ENCODE measurements around the gene TAMALIN.

The TAMALIN gene

DNA sequence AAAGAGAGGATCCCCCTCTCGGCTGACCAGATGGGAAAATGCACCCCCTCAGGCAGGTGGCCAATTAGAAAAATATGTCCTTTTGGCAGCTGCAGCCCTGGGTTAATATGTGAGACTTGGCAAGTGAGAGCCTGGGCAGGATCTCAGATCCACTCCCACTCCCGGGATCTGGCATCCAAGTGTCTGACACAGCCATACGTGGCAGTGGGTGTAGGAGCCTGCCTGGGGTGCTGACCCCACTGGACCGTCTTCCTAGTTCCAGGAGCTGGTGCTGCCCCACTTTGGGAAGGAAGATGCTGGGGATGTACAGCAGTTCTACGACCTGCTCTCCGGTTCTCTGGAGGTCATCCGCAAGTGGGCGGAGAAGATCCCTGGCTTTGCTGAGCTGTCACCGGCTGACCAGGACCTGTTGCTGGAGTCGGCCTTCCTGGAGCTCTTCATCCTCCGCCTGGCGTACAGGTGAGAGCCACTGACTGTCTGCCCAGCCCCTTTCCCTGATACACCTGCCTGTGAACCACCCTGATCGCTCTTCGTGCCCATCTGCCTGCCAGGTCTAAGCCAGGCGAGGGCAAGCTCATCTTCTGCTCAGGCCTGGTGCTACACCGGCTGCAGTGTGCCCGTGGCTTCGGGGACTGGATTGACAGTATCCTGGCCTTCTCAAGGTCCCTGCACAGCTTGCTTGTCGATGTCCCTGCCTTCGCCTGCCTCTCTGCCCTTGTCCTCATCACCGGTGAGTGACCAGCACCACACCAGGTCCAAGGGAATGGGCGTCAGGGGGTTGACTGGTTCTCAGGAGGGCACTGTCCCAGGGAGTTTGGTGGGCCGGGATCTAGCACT, 50.3 kb downstream of the TAMALIN start:
- DNase-seq: no peak

DNA sequence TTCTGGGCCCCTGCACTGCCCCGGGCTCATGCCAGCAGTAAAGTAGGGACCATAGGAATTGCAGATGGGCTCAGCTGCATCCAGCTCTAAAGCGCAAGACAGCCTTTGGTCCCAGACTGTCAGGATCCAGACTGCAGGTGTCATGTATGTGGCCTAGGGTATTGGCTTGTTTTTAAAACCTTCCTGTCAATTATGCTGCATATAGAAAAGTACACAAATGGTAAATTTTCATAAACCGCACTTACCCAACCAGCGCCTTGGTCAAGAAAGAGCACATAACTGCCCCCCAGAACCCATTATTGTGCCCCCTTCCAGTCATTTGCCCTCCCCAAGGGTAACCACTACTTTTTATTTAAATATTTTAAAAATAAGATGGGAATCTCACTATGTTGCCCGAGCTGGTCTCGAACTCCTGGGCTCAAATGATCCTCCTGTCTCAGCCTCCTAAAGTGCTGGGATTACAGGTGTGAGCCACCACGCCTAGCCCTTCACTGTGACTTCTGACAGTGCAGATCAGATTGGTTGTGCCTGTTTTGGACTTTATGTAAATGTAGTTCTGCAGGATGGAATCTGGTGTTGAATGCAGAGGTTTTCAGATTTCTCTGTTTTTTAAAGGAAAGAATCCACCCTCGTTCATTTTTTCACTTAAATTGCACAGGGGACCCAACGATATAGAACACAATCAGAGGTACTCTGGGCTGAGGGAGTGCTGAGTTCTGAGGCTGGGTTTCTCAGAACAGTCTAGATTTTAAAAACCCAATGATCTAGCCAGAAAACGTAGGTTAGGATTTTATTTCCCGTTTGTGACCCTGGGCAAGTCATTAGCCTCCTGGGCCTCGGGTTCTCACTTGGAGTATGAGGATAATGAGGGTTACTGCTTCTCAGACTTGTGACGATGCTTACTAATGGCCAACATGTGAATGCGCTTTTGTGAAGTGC, 51.2 kb downstream of the TAMALIN start:
- no peak for DNase-seq

DNA sequence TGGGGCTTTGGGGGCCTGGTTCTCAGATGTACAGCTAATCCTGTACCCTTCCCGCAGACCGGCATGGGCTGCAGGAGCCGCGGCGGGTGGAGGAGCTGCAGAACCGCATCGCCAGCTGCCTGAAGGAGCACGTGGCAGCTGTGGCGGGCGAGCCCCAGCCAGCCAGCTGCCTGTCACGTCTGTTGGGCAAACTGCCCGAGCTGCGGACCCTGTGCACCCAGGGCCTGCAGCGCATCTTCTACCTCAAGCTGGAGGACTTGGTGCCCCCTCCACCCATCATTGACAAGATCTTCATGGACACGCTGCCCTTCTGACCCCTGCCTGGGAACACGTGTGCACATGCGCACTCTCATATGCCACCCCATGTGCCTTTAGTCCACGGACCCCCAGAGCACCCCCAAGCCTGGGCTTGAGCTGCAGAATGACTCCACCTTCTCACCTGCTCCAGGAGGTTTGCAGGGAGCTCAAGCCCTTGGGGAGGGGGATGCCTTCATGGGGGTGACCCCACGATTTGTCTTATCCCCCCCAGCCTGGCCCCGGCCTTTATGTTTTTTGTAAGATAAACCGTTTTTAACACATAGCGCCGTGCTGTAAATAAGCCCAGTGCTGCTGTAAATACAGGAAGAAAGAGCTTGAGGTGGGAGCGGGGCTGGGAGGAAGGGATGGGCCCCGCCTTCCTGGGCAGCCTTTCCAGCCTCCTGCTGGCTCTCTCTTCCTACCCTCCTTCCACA, 52.0 kb downstream of the TAMALIN start:
- DNase-seq: no peak

DNA sequence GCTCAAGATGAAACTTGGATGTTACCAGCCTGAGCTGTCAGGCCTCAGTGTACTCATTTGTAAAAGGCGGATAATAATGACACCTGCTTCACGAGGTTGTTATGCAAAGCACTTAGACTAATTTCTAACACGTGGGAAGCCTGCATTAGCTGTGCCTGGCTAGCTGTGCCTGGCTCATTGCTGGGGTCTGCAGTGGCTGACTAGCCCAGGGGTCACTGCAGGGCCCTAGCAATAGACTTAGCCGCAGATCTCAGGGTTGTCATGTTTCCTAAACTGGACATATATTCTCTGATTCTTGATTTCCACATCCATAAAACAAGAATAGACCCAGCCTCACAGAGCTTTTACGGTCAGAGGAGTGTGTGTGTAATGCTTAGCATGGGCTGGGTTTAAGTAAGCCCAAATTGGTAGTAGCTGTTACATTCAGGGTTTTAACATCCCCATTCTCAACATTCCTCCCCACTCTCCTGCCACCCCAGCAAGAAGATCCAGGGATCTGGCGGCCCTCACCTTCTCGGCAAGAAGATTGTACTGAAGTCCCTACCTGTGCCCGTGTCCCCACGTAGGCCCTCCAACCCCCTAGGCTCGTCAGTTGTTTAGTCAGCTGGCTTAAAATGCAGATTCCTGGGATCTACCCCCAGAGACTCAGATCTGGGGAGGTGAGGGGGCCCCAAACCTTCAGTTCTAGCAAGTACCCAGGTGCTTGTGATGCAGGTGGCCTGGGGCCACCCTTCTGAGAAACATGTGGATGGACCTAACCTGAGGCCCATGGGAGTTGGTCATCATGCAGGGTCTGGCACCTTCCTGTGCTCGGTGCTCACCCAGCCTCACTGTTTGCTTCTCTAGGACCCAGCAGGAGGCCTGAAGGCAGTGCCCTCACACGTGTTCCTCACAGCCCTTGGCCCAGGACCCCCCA, 53.1 kb downstream of the TAMALIN start:
- no peak for DNase-seq

DNA sequence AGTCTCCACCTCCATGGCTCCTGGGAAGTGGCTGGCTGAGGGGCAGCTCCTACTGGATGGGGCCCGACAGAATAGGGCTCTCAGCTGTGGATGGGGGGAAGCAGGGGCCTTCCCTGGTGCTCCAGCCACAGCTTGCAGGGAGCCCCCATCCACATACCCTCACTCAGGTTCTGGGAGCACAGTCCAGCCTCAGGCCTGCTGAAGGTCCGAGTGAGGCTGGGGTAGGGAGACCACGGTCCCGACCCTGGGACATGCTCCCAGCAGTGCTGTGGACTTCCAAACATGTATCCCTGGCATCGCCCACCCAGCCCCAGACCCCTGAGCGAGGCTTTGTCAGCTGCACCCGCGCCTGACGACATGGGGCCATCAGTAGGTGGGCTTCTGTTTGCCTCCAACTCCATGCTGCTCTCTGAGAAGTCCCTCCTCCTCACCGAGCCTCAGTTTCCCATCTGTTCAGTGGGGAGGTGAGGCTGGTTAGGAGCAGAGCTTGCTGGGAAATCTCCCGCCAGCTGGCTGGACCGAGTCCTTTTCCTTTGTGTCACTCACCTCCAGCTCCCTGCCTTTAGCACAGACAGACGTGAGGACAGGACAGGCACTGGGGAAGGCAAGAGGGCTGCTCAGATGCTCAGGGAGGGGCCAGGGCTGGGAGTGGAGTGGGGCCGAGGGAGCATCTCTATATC, 53.9 kb downstream of the TAMALIN start:
- DNase-seq: no peak

DNA sequence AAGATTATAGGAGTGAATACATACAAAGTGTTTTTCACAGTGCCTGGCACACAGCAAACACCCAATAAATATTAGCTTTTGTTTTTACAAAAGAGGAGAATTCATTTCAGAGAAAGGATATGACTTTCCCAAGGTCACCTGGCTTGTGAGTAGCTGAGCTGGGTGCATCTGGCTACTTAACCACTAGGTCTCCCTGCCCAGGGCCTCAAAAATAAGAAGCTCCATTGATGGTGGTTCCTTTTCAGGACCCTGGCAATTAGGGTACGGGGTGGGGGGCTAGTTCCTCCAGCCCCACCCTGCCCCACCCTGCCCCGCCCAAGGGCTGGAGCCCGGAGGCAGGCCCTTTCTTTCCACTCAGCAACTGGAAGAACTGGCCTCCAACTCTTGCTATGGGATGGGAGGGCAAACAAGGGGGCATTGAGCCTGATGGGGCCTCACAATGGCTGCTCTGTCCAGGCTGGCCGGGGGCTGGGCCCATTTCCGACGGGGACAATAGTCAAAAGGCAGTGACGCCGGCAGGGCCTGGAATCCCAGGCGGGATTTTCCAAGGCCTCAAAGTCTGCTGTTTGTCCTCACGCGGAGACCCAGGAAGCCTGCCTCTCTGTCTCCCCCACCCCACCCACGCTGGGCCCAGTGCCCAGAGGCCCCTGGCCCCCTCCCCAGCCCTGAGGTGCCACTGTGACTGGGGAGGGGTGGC, 54.9 kb downstream of the TAMALIN start:
- DNase-seq: no peak

DNA sequence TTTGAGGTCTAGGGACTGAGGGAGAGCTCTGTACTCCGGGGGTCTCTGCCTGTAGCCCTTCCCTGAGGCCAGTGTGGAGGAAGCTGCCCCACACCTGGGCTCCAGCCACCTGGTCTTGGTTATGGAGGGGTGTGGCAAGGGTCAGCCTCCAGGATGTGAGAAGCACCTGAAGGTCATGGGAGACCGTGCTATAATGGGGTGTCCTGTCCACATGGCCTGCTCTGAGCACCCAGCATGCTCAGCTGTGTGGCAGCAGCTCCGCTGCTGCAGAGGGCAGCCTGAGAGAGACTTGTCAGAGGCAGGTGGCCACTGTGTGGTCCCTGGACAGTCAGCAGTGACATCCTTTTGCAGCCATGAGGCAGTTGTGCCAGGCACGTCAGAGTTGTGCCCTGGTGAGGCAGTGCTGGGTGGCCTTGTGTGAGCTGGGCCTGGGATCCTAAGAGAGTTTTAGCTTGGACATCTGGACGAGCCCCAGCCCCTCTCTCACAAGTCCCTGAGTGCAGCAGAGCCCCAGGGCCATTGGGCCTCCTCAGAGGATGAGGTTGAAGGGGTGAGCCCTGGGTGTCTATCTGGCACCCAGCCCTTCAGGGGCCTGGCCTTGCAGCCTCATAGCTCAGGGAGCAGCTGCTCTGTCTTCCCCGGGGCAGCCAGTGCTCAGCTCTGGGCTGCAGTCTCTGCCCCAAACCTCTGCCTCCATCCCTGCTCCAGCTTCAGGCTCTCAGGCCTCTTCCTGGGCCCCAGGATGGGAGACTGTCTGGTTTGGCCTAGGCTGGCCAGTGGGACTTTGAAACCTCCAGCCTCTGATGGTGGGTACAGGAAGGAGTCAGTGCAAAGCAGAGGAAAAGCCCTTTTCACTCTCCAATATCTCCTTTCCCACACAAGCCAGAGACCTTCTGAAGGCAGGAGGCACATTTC, 55.7 kb downstream of the TAMALIN start:
- DNase-seq: no peak

DNA sequence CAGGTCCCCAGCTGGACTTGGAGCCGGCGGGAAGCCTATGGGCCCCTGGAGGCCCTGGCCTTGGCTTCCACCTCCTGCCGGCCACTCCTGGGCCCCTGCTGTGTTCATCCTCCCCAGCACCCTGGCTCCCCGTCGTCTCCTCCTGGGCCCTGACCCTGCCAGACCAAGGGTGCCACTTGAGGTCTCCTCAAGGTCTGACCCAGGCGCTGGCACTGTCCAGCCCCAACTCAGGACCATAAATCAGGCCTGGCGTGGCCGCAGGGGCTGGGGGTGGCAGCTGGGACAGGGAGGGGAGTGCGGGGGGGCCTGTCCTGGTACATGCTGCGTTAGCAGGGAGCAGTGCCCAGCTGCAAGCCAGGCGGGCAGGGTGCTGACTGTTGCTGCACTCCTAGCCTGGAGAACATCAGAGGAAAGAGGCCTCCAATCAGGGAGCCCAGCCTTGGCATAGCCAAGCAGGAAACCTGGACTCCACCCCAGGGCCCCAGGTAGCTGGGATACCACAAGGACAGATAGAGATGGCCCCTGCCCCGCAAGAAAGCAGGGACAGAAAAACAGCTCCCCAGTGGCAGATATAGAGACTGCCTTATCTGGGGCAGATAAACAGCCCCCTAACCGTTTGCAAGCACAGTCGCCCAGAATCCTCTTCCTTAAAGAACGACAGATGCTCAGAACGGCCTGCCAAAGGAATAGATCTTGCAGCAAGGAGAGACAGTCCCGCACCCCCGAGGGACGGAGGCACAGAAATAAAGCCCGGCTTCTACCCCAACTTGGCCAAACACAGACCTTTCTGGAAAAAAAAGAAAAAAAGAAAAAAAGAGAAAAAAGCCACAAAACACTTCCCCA, 56.6 kb downstream of the TAMALIN start:
- no peak for DNase-seq

DNA sequence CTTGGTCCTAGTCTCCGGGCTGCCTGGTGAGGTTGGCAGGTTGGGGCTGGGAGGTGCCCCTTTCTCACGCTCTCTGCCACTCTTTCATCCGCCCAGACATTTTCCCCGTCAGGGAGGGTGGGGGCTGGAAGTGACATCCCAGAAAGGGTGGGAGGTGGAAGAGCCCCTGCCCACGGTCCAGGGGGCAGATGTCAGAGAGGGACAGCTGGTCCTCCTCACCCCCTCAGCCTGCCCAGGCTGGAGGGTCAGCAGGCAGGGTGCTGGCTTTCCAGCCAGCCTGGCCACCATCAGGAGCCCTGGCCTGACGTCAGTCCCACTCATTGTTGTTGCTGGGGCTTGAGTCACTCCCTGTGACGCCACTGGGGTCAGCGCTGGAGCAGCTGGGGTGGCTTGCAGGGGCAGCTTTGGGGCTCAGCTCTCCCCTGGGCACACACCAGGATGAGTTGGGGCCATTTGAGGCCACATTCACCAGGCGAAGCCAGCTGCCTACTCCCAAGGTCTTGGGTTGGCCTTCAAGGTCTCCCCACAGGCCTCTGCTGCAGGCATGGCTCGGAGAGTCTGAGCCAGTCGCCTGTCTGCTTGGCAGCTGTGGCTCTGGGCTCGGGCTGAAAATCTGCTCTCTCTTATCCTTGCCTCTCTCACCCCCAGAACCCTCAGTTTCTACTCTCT, 57.4 kb downstream of the TAMALIN start:
- DNase-seq: no peak

Data from GOT3 (cell line).